B cell (primary cell): ENCODE measurements around the gene CC2D2A.

Experiments
- CTCF ChIP-seq: fragments of 200-600 bp; IDR thresholded peaks from one replicate; pipeline ENCODE4 v1.8.0; 2022; ENCODE audit warnings: antibody characterized with exemption, mild to moderate bottlenecking
- EZH2 ChIP-seq: IDR thresholded peaks from 2 replicates; pipeline ENCODE4 v1.6.1; 2012; ENCODE audit warnings: borderline replicate concordance, low read depth, mild to moderate bottlenecking, moderate library complexity, low read length; ENCODE audit not compliant: insufficient read depth, poor library complexity, severe bottlenecking

GRCh38 chr4:15557786-15558550, 88.3 kb downstream of the CC2D2A start:
- TF ChIP-seq EZH2 (no peak), CTCF (no peak)
